Measurements from ENCODE around the gene RPS18. TPM values are rescaled to one million over a fixed set of nuclear protein-coding genes. Genes with fewer than 3 reads are reported as not detected.

RPS18 gene
- total and polyA plus RNA-seq, 9 of the 15 experiments (the other 6 are each of a cell fraction or from before 2014, with no cell fraction given): 5,023 to 17,516 (median 8,131) TPM

DNA sequence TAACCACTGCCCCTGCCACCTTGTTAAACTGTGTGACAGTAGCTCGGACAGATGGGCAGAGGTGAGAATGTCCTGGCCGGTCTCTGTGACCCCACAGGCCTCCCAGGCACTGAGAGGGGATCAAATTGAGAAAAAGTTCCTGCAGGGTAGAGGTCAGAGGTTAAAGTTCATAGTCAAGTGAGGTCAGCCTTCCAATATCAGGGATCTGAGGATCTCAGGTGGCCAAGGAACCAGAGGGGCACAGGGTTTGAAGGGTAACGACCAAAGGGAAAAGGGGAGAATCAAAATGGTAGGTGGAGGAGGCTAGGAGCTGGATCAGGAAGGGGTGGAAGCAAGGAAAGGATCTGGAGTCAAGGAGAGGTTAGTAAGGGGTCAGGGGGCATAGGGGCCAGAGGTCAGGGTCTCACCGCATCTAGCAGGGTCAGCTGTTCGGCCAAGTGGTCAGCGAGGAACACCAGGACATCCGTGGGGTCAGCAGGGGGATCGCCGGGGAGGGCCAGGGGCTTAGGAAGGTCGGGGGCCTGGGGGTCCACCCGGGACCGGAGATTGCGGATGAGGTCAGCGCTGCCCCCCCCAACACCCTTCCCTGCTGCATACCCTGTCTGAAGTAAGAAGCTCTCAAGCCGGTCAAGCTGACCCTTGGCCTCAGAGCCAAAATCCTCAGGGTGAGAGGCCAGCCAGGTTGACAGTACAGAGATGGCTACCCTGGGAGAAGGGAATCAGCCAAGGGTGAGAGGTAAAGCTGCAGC, 23.9 kb downstream of the RPS18 start:
- intact Hi-C loops (cut with micrococcal nuclease) (loop anchor here (5.0 kb wide), 3 partner anchors 97 to 132 kb away; partner anchors contain the start of genes KIFC1 and PHF1), in situ Hi-C loops (cut with MboI) (no loop called here)
- no peak for DNase-seq (ENCODE audit: extremely low read depth in 1 of 4, low spot score in 3 of 4)
- no peak for FAIRE-seq
- CTCF ChIA-PET (ENCODE audit: low intra/inter-chr PET ratio): no interaction called here
- no peak for ATAC-seq
- Histone ChIP-seq H3K27me3 (ENCODE audit: control insufficient read depth in 2 of 2, insufficient read depth in 2 of 2, low read length in 2 of 2) (no peaks in the 10 kb centered on the region), H3K4me1 (replicated peaks in 1 of 2; ENCODE audit: control insufficient read depth in 2 of 2, insufficient read depth in 2 of 2, low read length in 2 of 2) (peaks cover 12 to 44% of the 10 kb centered on the region in 2 experiments), H3K4me2 (ENCODE audit: insufficient read depth, low read length) (no peak overlapping the region), H2AFZ (ENCODE audit: low read depth, low read length) (no peak overlapping the region), H3K9me1 (ENCODE audit: control insufficient read depth, insufficient read depth, low read length) (peaks cover 6% of the 10 kb centered on the region), H3K9me3 (replicated peaks; ENCODE audit: control insufficient read depth, insufficient read depth, low read depth, low read length) (no peaks in the 10 kb centered on the region), H4K20me1 (replicated peaks; ENCODE audit: control insufficient read depth, insufficient read depth, low read length) (0 out of 2 replicates have a peak, but pooled peaks cover 3% of the 10 kb centered on the region), H3K9ac (ENCODE audit: insufficient read depth in 1 of 2, low read depth in 2 of 2, low read length in 2 of 2) (peak overlapping the region in 1 of 2 experiments; percentile 35; a peak in 1 of 4 replicates), H3K36me3 (ENCODE audit: control insufficient read depth, insufficient read depth, low read length) (peaks cover 61% of the 10 kb centered on the region), H3K4me3 (no peak overlapping the region), H3K79me2 (ENCODE audit: control insufficient read depth, insufficient read depth, low read length) (peaks cover 41% of the 10 kb centered on the region), H3K27ac (ENCODE audit: extremely low read depth, low read depth, low read length) (no peak overlapping the region)
- no peak for TF ChIP-seq BHLHE40 (IDR thresholded peaks at IDR 0.05; ENCODE audit: low read length)
- peak; percentile 92 for TF ChIP-seq NR2C2 (CRISPR knock-in tag; IDR thresholded peaks at IDR 0.05)
- TF ChIP-seq NR2C2 (tag; IDR thresholded peaks at IDR 0.05): peak; percentile 90
- peak; percentile 96 for TF ChIP-seq NR2C1 (IDR thresholded peaks at IDR 0.05)
- peak; percentile 92 for TF ChIP-seq NR2C1 (tag; IDR thresholded peaks at IDR 0.05)
- 0 out of 2 replicates have a peak, but pooled peaks have one; percentile 27 for TF ChIP-seq SUPT5H (IDR thresholded peaks at IDR 0.05)
- POLR2A ChIA-PET: interaction anchor here (0.5 to 1.3 kb wide), 5 partner anchors 12 to 98 kb away, joined by 3 to 4 read pairs (median 3); partner anchors contain the start of genes B3GALT4, RPS18 and VPS52
- 82% methylated on average over 15 of the region's 15 CpGs for WGBS (ENCODE audit: insufficient coverage, low coverage, missing lambda C conversion rate)
- BruUV-seq (replicated peaks): no TSS peak

Measured in K562 (cell line).